Chondrocyte (in vitro differentiated cells): ENCODE results near the gene ELMO1. TPM values are rescaled to one million over a fixed set of nuclear protein-coding genes. Genes with fewer than 3 reads are reported as not detected.

Experiments
- DNase-seq: peaks from one replicate; pipeline ENCODE4 v3.0.0; 2021; ENCODE audit warnings: mixed read lengths, low spot score
- H3K27ac Mint-ChIP-seq: one replicate; pipeline ENCODE4 v1.8.0; 2021; ENCODE audit warnings: mild to moderate bottlenecking, moderate library complexity, mixed read lengths; ENCODE audit not compliant: unreplicated experiment
- H3K27me3 Mint-ChIP-seq: 2 replicates; pipeline ENCODE4 v1.8.0; 2021; ENCODE audit warnings: low read depth, mixed read lengths
- H3K36me3 Mint-ChIP-seq: 2 replicates; pipeline ENCODE4 v1.8.0; 2021; ENCODE audit warnings: low read depth, mixed read lengths
- H3K4me1 Mint-ChIP-seq: 2 replicates; pipeline ENCODE4 v1.8.0; 2021; ENCODE audit warnings: low read depth, mild to moderate bottlenecking, mixed read lengths
- H3K4me3 Mint-ChIP-seq: one replicate; pipeline ENCODE4 v1.8.0; 2021; ENCODE audit warnings: mild to moderate bottlenecking, moderate library complexity, mixed read lengths; ENCODE audit not compliant: unreplicated experiment
- H3K9me3 Mint-ChIP-seq: 2 replicates; pipeline ENCODE4 v1.8.0; 2021; ENCODE audit warnings: low read depth, mixed read lengths
- total RNA-seq: library from RNA; stranded (reverse); gene quantifications from 3 replicates; pipeline ENCODE4 v1.2.1, GENCODE V29; 2021
- TF ChIP-seq, protein P1 (sequence below): fragments of 200-600 bp; sonication (generic); IDR thresholded peaks from 2 replicates; pipeline ENCODE4 v1.5.0; 2021; ENCODE audit warnings: antibody characterized with exemption, mild to moderate bottlenecking, moderate library complexity

The ELMO1 gene
- total RNA-seq, 1 donor from 2014 or later, result 0.42 TPM

- Mint-ChIP-seq H3K27me3 (peaks cover 2% of the 10 kb centered on the region), H3K9me3 (peaks cover 16% of the 10 kb centered on the region), H3K36me3 (no peaks in the 10 kb centered on the region), H3K4me1 (no peaks in the 10 kb centered on the region), H3K4me3 (no peak overlapping the region), H3K27ac (no peak overlapping the region)
- DNase-seq, result no peak
- TF ChIP-seq, protein P1, sequence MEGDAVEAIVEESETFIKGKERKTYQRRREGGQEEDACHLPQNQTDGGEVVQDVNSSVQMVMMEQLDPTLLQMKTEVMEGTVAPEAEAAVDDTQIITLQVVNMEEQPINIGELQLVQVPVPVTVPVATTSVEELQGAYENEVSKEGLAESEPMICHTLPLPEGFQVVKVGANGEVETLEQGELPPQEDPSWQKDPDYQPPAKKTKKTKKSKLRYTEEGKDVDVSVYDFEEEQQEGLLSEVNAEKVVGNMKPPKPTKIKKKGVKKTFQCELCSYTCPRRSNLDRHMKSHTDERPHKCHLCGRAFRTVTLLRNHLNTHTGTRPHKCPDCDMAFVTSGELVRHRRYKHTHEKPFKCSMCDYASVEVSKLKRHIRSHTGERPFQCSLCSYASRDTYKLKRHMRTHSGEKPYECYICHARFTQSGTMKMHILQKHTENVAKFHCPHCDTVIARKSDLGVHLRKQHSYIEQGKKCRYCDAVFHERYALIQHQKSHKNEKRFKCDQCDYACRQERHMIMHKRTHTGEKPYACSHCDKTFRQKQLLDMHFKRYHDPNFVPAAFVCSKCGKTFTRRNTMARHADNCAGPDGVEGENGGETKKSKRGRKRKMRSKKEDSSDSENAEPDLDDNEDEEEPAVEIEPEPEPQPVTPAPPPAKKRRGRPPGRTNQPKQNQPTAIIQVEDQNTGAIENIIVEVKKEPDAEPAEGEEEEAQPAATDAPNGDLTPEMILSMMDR, result no peak
These were observed 620.6 kb downstream of the ELMO1 start for GRCh38 chr7:36827726-36828703.

DNA sequence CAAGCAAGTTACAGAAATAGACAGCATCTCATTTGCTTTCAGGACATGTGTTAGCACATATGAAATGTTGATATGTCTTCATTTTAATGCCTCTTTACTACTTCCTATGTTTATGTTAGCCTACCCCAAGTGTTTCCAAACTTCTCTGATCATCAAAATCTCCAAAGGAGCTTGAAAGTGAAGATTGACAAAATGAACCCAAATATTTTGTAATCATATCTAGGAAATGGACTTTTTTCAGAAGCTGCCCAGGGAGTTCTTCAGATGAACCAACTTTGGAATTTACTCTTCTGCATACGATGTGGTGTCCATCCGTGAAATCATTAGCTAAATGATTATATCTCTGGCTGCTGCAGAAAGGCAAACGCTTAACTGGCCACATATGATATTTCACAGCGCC is 623.2 kb downstream of the ELMO1 start:
- H3K36me3 Mint-ChIP-seq, result no peaks in the 10 kb centered on the region
- no peak overlapping the region for H3K4me3 Mint-ChIP-seq
- peaks cover 2% of the 10 kb centered on the region for H3K27me3 Mint-ChIP-seq
- H3K4me1 Mint-ChIP-seq, result no peaks in the 10 kb centered on the region
- no peak for DNase-seq
- H3K27ac Mint-ChIP-seq, result no peak overlapping the region
- peaks cover 7% of the 10 kb centered on the region for H3K9me3 Mint-ChIP-seq
- TF ChIP-seq, protein P1, result no peak

DNA sequence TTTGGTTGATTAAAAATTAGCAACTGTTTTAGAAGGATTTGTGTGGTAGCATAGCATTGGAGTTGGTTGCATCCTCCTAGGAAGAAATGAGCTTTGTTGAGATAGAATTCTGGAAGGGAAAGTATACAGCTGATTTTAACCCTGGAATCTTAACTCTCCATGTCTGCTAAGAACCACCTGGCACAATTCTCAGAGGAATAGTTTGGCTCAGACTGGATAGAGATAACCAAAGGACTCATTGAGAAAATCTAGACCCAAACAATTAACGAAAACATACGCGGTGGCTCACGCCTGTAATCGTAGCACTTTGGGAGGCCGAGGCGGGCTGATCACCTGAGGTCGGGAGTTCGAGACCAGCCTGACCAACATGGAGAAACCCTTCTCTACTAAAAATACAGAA is 625.3 kb downstream of the ELMO1 start:
- Mint-ChIP-seq H3K27me3 (peaks cover 2% of the 10 kb centered on the region), H3K4me3 (no peak overlapping the region), H3K27ac (no peak overlapping the region), H3K36me3 (no peaks in the 10 kb centered on the region), H3K9me3 (no peaks in the 10 kb centered on the region), H3K4me1 (no peaks in the 10 kb centered on the region)
- DNase-seq, result no peak
- TF ChIP-seq, protein P1, result no peak

GRCh38 chr7:36821617-36822016 is 627.0 kb downstream of the ELMO1 start:
- H3K9me3 Mint-ChIP-seq, result no peaks in the 10 kb centered on the region
- no peak overlapping the region for H3K27ac Mint-ChIP-seq
- H3K27me3 Mint-ChIP-seq, result peaks cover 2% of the 10 kb centered on the region
- no peaks in the 10 kb centered on the region for H3K4me1 Mint-ChIP-seq
- TF ChIP-seq, protein P1, result no peak
- H3K36me3 Mint-ChIP-seq, result no peaks in the 10 kb centered on the region
- H3K4me3 Mint-ChIP-seq, result no peak overlapping the region
- no peak for DNase-seq

DNA sequence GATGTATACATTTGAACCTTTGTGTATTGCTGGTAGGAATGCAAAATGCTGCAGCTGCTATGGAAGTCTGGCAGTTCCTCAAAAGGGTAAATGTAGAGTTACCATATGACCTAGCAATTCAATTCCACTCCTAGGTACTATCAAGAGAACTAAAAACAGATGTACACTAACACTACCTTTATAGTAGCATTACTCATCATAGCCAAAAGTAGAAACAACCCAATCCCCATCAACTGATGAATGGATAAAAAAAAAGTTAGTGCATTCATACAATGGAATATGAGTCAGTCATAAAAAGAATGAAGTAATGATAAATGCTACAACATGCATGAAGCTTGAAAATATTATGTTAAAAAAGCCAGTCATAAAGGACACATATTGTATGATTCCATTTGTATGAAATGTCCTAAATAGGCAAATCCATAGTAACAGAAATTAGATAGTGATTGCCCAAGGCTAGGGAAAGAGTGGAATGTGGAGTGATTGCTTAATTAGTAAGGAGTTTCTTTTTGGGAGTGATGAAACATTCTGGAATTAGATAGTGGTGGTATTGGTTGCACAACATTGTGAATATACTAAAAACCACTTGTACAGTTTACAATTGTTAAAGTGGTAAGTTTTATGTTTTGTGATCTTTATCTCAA is 628.0 kb downstream of the ELMO1 start:
- no peak overlapping the region for H3K4me3 Mint-ChIP-seq
- H3K27ac Mint-ChIP-seq, result no peak overlapping the region
- no peaks in the 10 kb centered on the region for H3K27me3 Mint-ChIP-seq
- no peaks in the 10 kb centered on the region for H3K9me3 Mint-ChIP-seq
- TF ChIP-seq, protein P1, result no peak
- H3K4me1 Mint-ChIP-seq, result no peaks in the 10 kb centered on the region
- no peak for DNase-seq
- no peaks in the 10 kb centered on the region for H3K36me3 Mint-ChIP-seq
